SK-N-SH treated with all-trans-retinoic acid at 6 μM for 48 hours (cell line): ENCODE results near the gene BOD1.

ENCODE experiments used
- OSR1 ChIP-seq: fragments of 250-450 bp; sonication (Bioruptor Pico); IDR thresholded peaks from 2 replicates; pipeline ENCODE4 v1.8.0; 2022; ENCODE audit warnings: moderate library complexity, mild to moderate bottlenecking, inconsistent platforms
- PPARA ChIP-seq: fragments of 250-450 bp; sonication (Bioruptor Pico); IDR thresholded peaks from 2 replicates; pipeline ENCODE4 v1.5.0; 2020; ENCODE audit warnings: mild to moderate bottlenecking, borderline replicate concordance
- RARB ChIP-seq: fragments of 250-450 bp; sonication (Bioruptor Pico); IDR thresholded peaks from 2 replicates; pipeline ENCODE4 v1.8.0; 2021; ENCODE audit warnings: mild to moderate bottlenecking, moderate library complexity
- ZFP3 ChIP-seq: fragments of 250-450 bp; sonication (Bioruptor Pico); IDR thresholded peaks from 2 replicates; pipeline ENCODE4 v1.5.0; 2020; ENCODE audit warnings: mild to moderate bottlenecking, moderate library complexity
- TF ChIP-seq, protein P1 (sequence below): fragments of 250-450 bp; sonication (Bioruptor Pico); IDR thresholded peaks from 2 replicates; pipeline ENCODE4 v1.5.0; 2020; ENCODE audit warnings: mild to moderate bottlenecking, moderate library complexity

DNA sequence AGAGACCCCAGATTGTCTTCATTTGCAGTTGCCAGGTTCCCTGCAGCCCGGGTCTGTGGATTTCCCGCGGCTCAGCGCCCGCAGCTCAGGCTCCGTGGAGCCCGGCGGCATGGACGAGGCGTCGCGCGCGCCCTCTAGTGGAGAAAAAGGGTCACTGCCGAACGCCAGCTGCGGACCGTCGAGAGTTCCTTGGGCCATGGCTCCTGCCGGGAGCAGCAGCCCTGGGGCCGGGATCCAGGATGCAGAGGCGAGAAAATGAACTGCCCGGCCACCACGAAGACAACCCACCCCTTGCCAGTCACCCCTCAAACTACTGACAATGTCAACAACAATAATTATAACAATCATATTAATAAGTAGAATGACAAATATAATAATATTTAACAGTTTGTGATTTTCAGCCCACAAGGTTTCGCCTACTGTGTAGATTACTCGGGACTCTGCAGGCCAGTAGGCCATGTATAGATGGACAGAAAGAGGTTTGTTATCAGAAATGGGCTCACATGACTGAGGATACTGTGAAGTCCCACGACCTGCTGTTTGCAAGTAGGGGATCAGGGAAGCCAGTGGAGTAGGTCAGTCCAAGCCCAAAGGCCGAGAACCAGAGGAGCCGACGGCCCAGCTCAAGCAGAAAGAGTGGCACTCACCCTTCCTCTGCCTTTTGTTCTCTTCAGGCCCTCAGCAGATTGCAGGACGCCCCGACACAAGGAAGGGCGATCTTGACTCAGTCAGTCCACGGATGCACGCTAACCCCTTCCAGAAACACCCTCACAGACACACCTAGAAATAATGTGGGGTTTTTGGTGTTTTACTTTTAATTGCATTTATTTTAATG is 43.1 kb downstream of the BOD1 start:
- TF ChIP-seq, protein P1, sequence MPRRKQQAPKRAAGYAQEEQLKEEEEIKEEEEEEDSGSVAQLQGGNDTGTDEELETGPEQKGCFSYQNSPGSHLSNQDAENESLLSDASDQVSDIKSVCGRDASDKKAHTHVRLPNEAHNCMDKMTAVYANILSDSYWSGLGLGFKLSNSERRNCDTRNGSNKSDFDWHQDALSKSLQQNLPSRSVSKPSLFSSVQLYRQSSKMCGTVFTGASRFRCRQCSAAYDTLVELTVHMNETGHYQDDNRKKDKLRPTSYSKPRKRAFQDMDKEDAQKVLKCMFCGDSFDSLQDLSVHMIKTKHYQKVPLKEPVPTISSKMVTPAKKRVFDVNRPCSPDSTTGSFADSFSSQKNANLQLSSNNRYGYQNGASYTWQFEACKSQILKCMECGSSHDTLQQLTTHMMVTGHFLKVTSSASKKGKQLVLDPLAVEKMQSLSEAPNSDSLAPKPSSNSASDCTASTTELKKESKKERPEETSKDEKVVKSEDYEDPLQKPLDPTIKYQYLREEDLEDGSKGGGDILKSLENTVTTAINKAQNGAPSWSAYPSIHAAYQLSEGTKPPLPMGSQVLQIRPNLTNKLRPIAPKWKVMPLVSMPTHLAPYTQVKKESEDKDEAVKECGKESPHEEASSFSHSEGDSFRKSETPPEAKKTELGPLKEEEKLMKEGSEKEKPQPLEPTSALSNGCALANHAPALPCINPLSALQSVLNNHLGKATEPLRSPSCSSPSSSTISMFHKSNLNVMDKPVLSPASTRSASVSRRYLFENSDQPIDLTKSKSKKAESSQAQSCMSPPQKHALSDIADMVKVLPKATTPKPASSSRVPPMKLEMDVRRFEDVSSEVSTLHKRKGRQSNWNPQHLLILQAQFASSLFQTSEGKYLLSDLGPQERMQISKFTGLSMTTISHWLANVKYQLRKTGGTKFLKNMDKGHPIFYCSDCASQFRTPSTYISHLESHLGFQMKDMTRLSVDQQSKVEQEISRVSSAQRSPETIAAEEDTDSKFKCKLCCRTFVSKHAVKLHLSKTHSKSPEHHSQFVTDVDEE (CRISPR knock-in tag): no peak
- TF ChIP-seq ZFP3 (CRISPR knock-in tag) (no peak), PPARA (CRISPR knock-in tag) (no peak), OSR1 (no peak), RARB (CRISPR knock-in tag) (no peak)
